WTC11 (cell line): ENCODE results near the gene SSBP2. TPM values are rescaled to one million over a fixed set of nuclear protein-coding genes. Genes with fewer than 3 reads are reported as not detected.

Experiments used
- ATAC-seq: fragments of 200-7000 bp; cut with Tn5 transposase; 2 replicates; pipeline ENCODE4 v1.10.0; 2021; ENCODE audit warnings: mild to moderate bottlenecking, moderate library complexity
- CTCF ChIA-PET: fragments of 300-600 bp; sonication (Branson Sonifier 250); formaldehyde crosslinking; loops from one replicate; lab custom pipeline; 2021; ENCODE audit warnings: antibody characterized with exemption; lab: Charles Lee
- POLR2A ChIA-PET: fragments of 350-600 bp; sonication (Branson Sonifier 250); formaldehyde crosslinking; loops from one replicate; lab custom pipeline; 2021; ENCODE audit warnings: antibody characterized with exemption; lab: Charles Lee
- DNase-seq: peaks from one replicate; pipeline ENCODE4 v3.0.0; 2021; ENCODE audit warnings: low spot score
- H3K27ac Mint-ChIP-seq: 2 replicates; pipeline ENCODE4 v1.8.0; 2021; ENCODE audit warnings: mixed read lengths
- H3K27me3 Mint-ChIP-seq: 2 replicates; pipeline ENCODE4 v1.8.0; 2021; ENCODE audit warnings: low read depth, mild to moderate bottlenecking, moderate library complexity, mixed read lengths
- H3K36me3 Mint-ChIP-seq: 2 replicates; pipeline ENCODE4 v1.8.0; 2021; ENCODE audit warnings: mixed read lengths
- H3K4me1 Mint-ChIP-seq: 2 replicates; pipeline ENCODE4 v1.8.0; 2022; ENCODE audit warnings: mixed read lengths
- H3K4me3 Mint-ChIP-seq: 2 replicates; pipeline ENCODE4 v1.8.0; 2021; ENCODE audit warnings: mild to moderate bottlenecking, moderate library complexity, mixed read lengths
- H3K9me3 Mint-ChIP-seq: 2 replicates; pipeline ENCODE4 v1.8.0; 2021; ENCODE audit warnings: mixed read lengths
- AFF4 ChIP-seq: sonication (generic); formaldehyde crosslinking; IDR thresholded peaks from 2 replicates; pipeline ENCODE4 v1.8.1; 2023; ENCODE audit warnings: mild to moderate bottlenecking, missing genetic modification reagents, borderline replicate concordance
- ATF1 ChIP-seq: sonication (generic); formaldehyde crosslinking; IDR thresholded peaks from 2 replicates; pipeline ENCODE4 v1.8.1; 2023; ENCODE audit warnings: mild to moderate bottlenecking, moderate library complexity, missing genetic modification reagents
- ATF3 ChIP-seq: sonication (generic); formaldehyde crosslinking; conservative IDR thresholded peaks from 2 replicates; pipeline ENCODE4 v1.8.1; 2022; ENCODE audit warnings: mild to moderate bottlenecking, missing genetic modification reagents
- ELF4 ChIP-seq: sonication (generic); formaldehyde crosslinking; IDR thresholded peaks from 2 replicates; pipeline ENCODE4 v1.8.1; 2022; ENCODE audit warnings: low read depth, mild to moderate bottlenecking, moderate library complexity, missing genetic modification reagents
- ETV6 ChIP-seq: sonication (generic); formaldehyde crosslinking; IDR thresholded peaks from 2 replicates; pipeline ENCODE4 v1.8.1; 2022; ENCODE audit warnings: mild to moderate bottlenecking, missing genetic modification reagents
- MXD4 ChIP-seq: fragments of 250-450 bp; sonication (Bioruptor Pico); IDR thresholded peaks from 2 replicates; pipeline ENCODE4 v1.8.0; 2021; ENCODE audit warnings: mild to moderate bottlenecking, moderate library complexity, borderline replicate concordance
- NR2C2 ChIP-seq: sonication (generic); formaldehyde crosslinking; IDR thresholded peaks from 2 replicates; pipeline ENCODE4 v1.8.0; 2022; ENCODE audit warnings: mild to moderate bottlenecking, missing genetic modification reagents
- PRRX2 ChIP-seq: fragments of 250-450 bp; sonication (Bioruptor Pico); IDR thresholded peaks from 2 replicates; pipeline ENCODE4 v1.8.0; 2021; ENCODE audit warnings: mild to moderate bottlenecking
- SMAD3 ChIP-seq: sonication (generic); formaldehyde crosslinking; IDR thresholded peaks from 2 replicates; pipeline ENCODE4 v1.8.0; 2022; ENCODE audit warnings: missing genetic modification reagents, mild to moderate bottlenecking, borderline replicate concordance
- TCF7 ChIP-seq: sonication (generic); formaldehyde crosslinking; IDR thresholded peaks from 2 replicates; pipeline ENCODE4 v1.8.0; 2022; ENCODE audit warnings: mild to moderate bottlenecking, low read depth, missing genetic modification reagents, moderate library complexity
- TEAD4 ChIP-seq: sonication (generic); formaldehyde crosslinking; IDR thresholded peaks from 2 replicates; pipeline ENCODE4 v1.8.0; 2022; ENCODE audit warnings: mild to moderate bottlenecking, missing genetic modification reagents
- TP53 ChIP-seq: sonication (generic); formaldehyde crosslinking; IDR thresholded peaks from 2 replicates; pipeline ENCODE4 v1.8.1; 2023; ENCODE audit warnings: mild to moderate bottlenecking, missing genetic modification reagents
- ZNF232 ChIP-seq: sonication (generic); formaldehyde crosslinking; IDR thresholded peaks from 2 replicates; pipeline ENCODE4 v1.8.0; 2022; ENCODE audit warnings: mild to moderate bottlenecking, missing genetic modification reagents
- ZNF263 ChIP-seq: sonication (generic); formaldehyde crosslinking; IDR thresholded peaks from 2 replicates; pipeline ENCODE4 v1.8.1; 2022; ENCODE audit warnings: low read depth, mild to moderate bottlenecking, moderate library complexity, missing genetic modification reagents
- ZNF532 ChIP-seq: fragments of 250-450 bp; sonication (Bioruptor Pico); IDR thresholded peaks from 2 replicates; pipeline ENCODE4 v1.9.0; 2021; ENCODE audit warnings: mild to moderate bottlenecking, borderline replicate concordance
- total RNA-seq: library from RNA; stranded (reverse); gene quantifications from 3 replicates; pipeline ENCODE4 v1.2.3, GENCODE V29; 2021

The SSBP2 gene
- total RNA-seq, 1 experiment from 2014 or later = 24.9 TPM

DNA sequence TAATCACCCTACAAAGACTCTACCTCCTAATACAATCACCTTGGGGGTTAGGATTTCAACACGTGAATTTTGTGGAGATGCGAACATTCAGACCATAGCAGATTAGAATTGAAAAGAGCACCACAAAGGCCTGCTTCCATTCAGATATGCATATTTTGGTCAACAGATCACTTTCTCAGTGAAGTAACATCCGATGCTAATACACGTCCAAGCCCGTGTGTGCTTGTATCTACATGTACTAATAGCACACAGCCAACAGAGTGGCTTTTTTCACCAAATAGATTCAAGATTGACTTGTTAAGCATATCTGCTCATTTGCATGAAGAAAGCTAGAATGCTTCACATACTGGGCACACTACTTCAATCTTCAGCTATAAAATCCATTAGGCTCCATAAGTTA, 35.6 kb upstream of the SSBP2 start:
- DNase-seq (no peak), ATAC-seq (no peak)
- Mint-ChIP-seq H3K27ac (no peak overlapping the region), H3K36me3 (peaks cover 10% of the 10 kb centered on the region), H3K4me3 (no peak overlapping the region), H3K4me1 (peaks cover 28% of the 10 kb centered on the region), H3K9me3 (peaks cover 9% of the 10 kb centered on the region), H3K27me3 (no peaks in the 10 kb centered on the region)
- CTCF ChIA-PET = no interaction called here
- POLR2A ChIA-PET = interaction anchor here (1.3 kb wide), 1 partner anchor 36 kb away, joined by 10 read pairs; the partner anchor contains the start of gene SSBP2
- TF ChIP-seq ATF3 (CRISPR knock-in tag) (no peak), ZNF232 (CRISPR knock-in tag) (no peak), TP53 (CRISPR knock-in tag) (no peak), ZNF263 (CRISPR knock-in tag) (no peak), ELF4 (CRISPR knock-in tag) (no peak), ETV6 (no peak), NR2C2 (no peak)

DNA sequence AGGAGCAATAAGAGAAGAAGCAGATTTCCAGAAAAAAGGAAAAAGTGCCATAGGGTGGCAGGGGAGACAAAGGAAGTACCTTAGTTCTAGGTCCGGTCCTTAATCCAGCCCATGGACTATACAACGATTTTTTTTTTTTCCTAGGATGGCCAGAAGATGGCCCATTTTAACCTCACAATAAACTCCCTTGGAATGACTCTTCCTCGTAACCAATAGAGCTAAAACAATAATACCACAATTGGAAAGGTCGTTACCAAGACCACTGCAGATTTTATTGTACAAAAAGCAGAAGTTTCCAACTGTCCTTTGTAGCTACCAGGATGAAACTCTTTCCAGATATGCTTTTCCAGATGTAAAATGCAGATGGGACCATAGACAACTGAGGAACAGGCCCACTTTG, 34.4 kb upstream of the SSBP2 start:
- Mint-ChIP-seq H3K36me3 (peaks cover 10% of the 10 kb centered on the region), H3K27ac (no peak overlapping the region), H3K4me3 (no peak overlapping the region), H3K4me1 (peaks cover 28% of the 10 kb centered on the region), H3K27me3 (no peaks in the 10 kb centered on the region), H3K9me3 (peaks cover 9% of the 10 kb centered on the region)
- TF ChIP-seq ZNF263 (CRISPR knock-in tag) (no peak), PRRX2 (CRISPR knock-in tag) (no peak), ZNF532 (CRISPR knock-in tag) (no peak), TCF7 (no peak), SMAD3 (CRISPR knock-in tag) (no peak), NR2C2 (no peak), AFF4 (CRISPR knock-in tag) (no peak), MXD4 (CRISPR knock-in tag) (no peak)
- ChIA-PET CTCF (interaction anchor here (0.6 kb wide), 1 partner anchor 189 kb away, joined by 3 read pairs; no protein-coding TSS in a partner anchor), POLR2A (no interaction called here)
- ATAC-seq = no peak
- no peak for DNase-seq

- ChIA-PET POLR2A (no interaction called here), CTCF (no interaction called here)
- peaks cover 9% of the 10 kb centered on the region for H3K9me3 Mint-ChIP-seq
- H3K27ac Mint-ChIP-seq = no peak overlapping the region
- ATAC-seq (no peak), DNase-seq (no peak)
- H3K36me3 Mint-ChIP-seq = peaks cover 10% of the 10 kb centered on the region
- no peak for TF ChIP-seq ATF1
- no peak for TF ChIP-seq SMAD3 (CRISPR knock-in tag)
- no peak for TF ChIP-seq TEAD4 (CRISPR knock-in tag)
- peaks cover 33% of the 10 kb centered on the region for H3K4me1 Mint-ChIP-seq
- H3K27me3 Mint-ChIP-seq = no peaks in the 10 kb centered on the region
- H3K4me3 Mint-ChIP-seq = no peak overlapping the region
Observed at GRCh38 chr5:81783401-81783800, 32.5 kb upstream of the SSBP2 start.
